ENCODE measurements around the gene AHCYL2.
"Not testable (repeated sequence)": the region's sequence is repeated elsewhere in the genome, so short reads cannot be mapped to it uniquely, and the experiment has no call there.

AHCYL2 gene

GRCh38 chr7:129462420-129462819, 237.6 kb downstream of the AHCYL2 start:
- DNase-seq, result no peak

- DNase-seq, result no peak
These were observed 239.4 kb downstream of the AHCYL2 start for GRCh38 chr7:129464194-129464593.

GRCh38 chr7:129465080-129465479, 240.2 kb downstream of the AHCYL2 start:
- DNase-seq, result no peak

- DNase-seq, result no peak
These were observed 242.0 kb downstream of the AHCYL2 start for GRCh38 chr7:129466796-129467195.

GRCh38 chr7:129468087-129468486, 243.3 kb downstream of the AHCYL2 start:
- peak; percentile 71 for DNase-seq

GRCh38 chr7:129468547-129468946, 243.7 kb downstream of the AHCYL2 start:
- DNase-seq, result no peak

GRCh38 chr7:129469930-129470329, 245.1 kb downstream of the AHCYL2 start:
- no peak for DNase-seq

GRCh38 chr7:129470411-129470810, 245.6 kb downstream of the AHCYL2 start:
- DNase-seq, result no peak

GRCh38 chr7:129471402-129471827, 246.6 kb downstream of the AHCYL2 start:
- no peak for DNase-seq

GRCh38 chr7:129475931-129476330, 251.1 kb downstream of the AHCYL2 start:
- not testable (repeated sequence) for DNase-seq

GRCh38 chr7:129476398-129476797, 251.6 kb downstream of the AHCYL2 start:
- DNase-seq, result not testable (repeated sequence)
